Posterior cingulate gyrus (tissue), 11 donors: Measurements from ENCODE around the gene CAB39L.
"Not testable (repeated sequence)": the region's sequence is repeated elsewhere in the genome, so short reads cannot be mapped to it uniquely, and the experiment has no call there.

Experiments
- DNase-seq, 10 donors: peaks; one replicate each; pipeline versions ENCODE4 v3.0.0 to v3.0.0-alpha.2; 2020 to 2021; ENCODE audit warnings: mixed read lengths in 3 of 10
- intact Hi-C: fragments of 100-400 bp; cut with DNase I; formaldehyde crosslinking; loops from one replicate; pipeline ENCODE4 v1.15.1; 2023

The CAB39L gene

DNA sequence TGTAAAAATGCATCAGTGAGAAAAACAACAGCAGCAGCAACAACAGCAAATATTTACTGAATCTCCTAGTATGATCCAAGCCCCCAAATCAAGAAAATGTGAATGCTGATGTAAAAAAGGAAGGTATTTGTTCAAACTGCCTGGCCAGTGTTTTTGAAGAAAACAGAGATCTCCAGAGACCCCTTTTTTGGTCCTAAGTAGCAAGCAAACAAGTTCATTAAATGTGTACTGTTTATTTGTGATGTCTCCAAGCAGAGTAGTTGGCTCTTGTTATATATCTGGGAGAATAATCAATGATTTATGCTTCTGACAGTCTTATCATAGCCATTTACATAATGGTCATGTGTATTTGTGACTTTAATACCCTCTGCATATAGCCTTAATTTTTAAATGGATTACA is 145.4 kb downstream of the CAB39L start:
- no peak for DNase-seq
- intact Hi-C loops, result no loop called here

DNA sequence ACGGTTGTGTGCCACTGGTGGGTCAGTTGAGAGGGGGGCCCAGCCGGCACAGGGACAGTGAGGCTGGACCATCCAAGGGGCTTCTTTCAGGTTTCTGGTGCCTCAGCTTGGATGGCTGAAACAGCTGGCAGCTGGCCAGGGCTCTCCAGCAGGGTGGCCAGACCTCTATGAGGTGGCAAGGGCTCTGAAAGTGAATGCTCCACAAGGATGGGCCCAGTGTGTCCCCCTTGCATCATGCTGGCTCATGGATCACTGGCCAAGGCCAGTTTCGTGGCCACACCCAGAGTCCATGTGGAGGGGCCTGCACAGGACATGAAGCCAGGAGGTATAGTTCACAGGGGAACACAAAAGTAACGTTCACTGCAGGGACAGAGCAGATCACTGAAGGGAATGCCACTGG is 146.5 kb downstream of the CAB39L start:
- no peak for DNase-seq
- intact Hi-C loops, result no loop called here

DNA sequence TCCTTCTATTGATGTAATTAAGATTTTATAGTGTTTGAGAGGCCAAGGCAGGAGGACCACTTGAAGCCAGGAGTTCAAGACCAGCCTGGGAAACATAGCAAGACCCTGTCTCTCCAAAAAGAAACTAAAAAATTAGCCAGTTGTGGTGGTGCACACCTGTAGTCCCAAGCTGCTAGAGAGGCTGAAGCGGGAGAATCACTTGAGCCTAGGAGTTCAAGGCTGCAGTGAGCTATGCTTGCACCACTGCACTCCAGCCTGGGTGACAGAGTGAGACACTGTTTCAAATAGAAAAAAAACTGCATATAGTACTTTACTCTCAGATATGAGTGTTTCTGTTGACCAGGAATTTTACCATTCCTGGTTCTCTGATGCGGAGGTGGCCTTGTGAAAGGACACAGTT is 147.2 kb downstream of the CAB39L start:
- no peak for DNase-seq
- intact Hi-C loops, result no loop called here

DNA sequence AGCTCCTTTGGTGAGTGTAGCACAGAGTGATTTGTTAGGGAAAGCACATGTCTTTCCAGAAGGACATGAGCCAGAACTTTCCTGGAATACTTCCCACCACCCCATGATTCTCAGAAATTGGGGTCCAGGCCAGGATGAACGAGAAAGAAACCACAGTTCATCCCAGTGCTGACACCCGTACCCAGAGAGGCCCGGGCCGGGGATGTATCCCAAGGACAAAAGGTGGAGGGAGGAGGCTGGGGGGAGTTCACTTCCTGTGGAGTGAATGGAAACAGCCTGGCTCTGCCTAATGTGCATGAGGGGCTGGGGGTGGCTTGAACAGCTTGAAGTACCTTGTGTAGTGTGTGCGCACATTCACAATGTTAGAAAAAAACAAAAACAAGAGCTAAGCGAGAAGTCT is 148.6 kb downstream of the CAB39L start:
- intact Hi-C loops, result no loop called here
- no peak for DNase-seq

DNA sequence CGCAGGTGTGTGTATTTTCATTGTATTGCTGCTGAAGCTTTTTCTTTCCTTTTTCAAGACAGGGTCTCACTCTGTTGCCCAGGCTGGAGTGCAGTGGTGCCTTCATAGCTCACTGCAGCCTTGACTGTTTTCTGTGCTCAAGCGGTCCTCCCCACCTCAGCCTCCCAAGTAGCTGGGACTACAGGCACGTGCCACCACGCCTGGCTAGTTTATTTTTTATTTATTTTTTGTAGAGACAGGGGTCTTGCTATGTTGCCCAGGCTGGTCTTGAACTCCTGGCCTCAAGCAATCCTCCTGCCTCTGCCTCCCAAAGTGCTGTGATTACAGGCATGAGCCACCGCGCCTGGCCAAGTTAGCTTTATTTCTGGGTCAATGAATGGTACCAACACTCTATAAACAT is 149.1 kb downstream of the CAB39L start:
- intact Hi-C loops, DNase-seq: not testable (repeated sequence)

DNA sequence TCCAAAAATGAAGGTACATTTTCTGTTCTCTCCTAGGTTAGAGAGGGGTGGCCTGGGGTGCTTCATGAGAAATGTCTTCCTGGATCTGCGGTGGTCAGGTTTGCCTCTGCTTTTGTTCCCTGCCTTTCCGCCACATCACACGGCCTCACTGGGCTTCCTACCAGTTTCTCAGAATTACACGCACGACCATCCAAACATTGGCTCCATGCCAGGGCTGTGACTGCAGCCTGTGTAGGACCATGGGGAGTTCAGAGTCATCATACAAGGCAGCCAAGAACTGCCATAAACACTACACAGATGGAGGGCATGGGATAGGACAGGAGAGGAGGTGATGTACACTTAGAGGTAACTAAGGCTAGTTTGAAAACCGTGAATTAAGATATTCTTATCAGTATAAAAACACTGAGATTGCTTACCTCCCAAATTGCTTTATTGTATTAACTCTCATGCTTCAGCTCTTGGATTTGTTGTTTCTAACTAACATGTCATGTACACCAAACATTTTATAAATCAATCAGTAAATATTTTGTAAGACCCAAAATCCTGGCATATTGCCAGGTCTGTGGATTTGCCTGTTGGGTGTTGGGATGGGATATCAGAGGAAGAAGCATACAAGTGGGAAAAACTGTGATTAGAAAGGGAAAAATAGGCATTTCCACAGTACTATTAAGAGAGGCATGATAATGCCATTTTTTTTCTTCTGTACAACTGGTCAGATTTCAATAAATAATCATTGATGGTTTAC is 150.9 kb downstream of the CAB39L start:
- intact Hi-C loops, result no loop called here

DNA sequence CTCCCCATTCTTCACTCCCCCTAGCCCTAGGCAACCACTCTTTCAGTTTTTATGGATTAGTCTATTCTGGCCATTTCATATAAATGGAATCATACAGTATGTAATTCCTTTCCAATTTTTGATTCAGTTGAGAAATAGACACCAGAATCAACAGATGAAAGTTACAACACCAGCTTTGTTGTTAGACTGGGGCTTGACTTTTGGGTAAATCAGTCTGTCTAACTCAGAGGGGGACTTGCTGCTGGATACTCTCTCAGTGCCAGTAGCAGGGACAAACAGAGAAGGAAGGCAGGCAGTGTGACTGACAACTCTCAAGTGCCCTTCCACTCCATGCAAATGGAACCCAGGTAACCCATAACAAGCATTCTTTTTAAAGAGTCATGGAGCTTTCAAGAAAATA is 155.4 kb downstream of the CAB39L start:
- intact Hi-C loops, result no loop called here
- DNase-seq, result no peak

More for the DNA sequence above, 150.9 kb downstream of the CAB39L start:
- DNase-seq, result peak in 6 of 10 donors; percentile 36 to 86 (median 54)

DNA sequence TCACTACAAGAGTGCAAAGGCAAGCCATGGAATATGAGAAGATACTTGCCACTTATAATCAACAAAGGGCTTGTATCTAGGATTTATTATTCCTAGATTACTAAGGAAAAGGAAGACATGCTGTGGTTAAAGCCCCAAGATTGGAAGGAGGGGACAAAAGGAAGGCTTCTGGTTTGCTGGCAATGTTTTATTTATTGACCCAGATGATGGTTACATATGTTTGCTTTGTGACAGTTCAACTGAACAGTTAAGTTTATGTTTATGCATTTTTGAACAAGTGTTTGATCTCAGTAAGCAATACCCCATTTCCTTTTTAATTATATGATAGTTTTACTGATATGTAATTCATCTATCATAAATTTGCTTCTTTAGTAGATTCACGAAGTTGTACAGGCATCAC is 155.9 kb downstream of the CAB39L start:
- intact Hi-C loops, result no loop called here

DNA sequence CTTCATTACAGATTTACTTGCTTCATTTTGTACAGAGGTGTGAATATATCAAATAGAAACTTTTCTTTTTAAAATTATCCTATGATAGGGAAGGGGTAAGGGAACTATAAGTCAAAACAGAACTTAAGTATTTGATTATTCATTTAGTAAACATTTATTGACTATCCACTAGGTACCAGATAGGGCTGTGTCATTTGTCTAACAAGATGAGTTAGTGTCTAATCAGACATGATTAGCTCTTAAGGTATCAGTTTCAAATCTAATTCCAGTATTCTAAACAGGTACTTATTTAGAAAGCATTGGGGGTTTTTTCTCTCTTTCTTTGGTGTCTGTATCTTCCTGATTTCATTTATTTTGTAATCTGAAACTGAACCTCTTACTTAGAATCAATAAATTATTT is 164.0 kb downstream of the CAB39L start:
- intact Hi-C loops, result loop anchor here (2.0 kb wide), 2 partner anchors 181 to 685 kb away; no protein-coding TSS in a partner anchor

More for the DNA sequence above, 155.9 kb downstream of the CAB39L start:
- DNase-seq, result no peak

DNA sequence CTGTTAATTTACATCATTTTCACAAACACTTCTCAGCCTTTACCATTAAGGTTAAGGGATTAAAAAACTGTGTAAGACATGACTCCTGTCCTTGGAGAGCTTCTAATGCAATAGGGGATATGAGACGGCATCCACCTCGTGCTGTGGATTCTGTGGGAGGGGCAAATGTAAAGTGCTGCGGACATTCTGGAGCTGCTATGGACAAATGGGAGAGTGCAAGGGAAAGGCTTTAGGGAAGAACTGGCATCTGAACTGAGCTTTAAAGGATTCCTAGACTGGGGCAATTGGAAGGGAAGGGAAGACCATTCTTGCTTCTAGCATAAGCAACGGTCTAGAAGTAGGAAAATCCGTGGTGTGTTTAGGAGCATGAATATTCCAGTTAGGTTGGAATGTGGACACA is 164.8 kb downstream of the CAB39L start:
- intact Hi-C loops, result no loop called here
- DNase-seq, result no peak

More for the DNA sequence above, 164.0 kb downstream of the CAB39L start:
- no peak for DNase-seq

DNA sequence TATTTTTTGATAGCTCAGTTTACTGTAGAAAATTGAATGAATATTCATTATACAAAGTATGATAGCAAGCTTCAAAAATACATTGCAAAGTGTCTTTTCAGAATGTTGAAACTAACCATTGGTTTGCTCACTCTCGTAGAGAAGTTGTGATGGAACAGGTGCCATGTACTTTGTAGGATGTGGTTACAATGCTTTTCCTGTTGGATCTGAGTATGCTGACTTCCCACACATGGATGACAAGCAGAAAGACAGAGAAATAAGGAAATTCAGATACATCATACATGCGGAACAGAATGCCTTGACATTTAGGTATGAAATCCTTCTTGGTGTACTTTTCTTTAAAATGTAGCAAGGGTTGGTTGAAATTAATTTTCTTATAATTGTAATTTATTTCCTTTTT is 165.7 kb downstream of the CAB39L start:
- DNase-seq, result no peak
- intact Hi-C loops, result no loop called here

DNA sequence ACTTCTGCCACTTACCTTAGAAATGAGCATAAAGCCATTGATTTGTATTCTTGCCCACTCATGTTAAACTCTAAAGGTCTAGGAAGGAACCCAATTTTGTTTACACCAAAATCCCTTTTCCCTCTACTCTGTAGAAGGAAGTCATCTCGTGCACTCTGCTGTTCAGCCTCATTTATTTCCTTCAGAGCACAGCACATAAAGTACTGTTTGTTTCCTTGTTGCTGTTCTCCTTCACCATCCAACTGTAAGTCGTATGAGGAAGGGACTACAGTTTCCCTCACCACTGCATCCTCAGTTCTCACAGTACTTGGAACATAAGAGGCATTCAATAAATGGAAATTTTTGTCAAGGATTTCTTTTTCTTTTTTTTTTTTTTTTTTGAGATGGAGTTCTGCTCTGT is 171.6 kb downstream of the CAB39L start:
- DNase-seq, result no peak
- intact Hi-C loops, result no loop called here

DNA sequence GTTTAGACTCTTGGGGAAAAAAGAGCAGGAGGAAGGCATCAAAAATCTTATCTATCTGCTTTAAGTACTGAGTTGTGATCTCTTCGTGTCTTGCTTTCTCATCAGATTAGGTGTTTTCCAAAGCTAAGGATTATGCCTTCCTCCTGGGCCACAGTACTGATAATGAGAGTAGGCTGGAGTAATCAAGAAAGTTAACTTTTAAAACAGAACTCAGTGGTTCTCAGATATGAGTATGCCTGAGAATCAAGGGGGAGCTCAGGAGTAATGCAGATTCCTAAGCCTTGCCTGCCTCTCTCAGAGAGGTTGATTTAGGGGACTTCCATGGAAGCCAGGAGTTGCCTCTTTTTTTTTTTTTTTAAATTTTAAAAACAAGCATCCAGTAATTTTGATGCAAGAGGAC is 172.6 kb downstream of the CAB39L start:
- no peak for DNase-seq
- intact Hi-C loops, result no loop called here

DNA sequence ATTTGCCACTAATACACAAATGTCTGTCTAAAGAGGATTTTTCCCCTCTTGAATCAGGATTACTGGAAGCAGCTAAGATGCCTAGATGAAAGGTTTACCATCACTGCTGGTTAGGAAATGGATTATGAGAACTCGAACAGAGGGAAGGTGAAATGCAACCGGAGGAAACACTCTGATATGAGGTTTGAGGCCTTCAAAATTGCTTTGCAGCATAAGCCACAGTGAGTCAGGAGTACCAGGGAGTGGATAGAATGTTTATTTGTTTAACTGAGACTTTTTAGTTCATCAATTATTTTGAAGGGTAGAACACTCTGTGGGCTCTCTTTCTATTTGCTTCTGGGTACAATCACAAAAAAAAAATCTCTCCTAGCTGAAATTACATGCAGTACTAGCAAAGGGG is 178.0 kb downstream of the CAB39L start:
- intact Hi-C loops, result no loop called here
- DNase-seq, result no peak

DNA sequence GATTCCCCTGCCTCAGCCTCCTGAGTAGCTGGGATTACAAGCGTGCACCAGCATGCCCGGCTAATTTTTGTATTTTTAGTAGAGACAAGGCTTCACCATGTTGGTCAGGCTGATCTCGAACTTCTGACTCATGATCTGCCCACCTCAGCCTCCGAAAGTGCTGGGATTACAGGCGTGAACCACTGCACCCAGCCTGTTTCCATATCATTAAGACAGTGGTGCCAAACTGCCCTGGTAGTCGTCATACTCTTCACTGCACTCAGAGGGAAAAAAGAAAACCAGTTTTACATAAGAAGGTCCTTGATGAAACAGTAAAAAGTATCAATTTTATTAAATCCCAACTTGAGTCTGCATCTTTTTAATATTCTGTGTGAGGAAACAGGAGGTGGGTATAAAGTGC is 181.2 kb downstream of the CAB39L start:
- intact Hi-C loops, result no loop called here
- no peak for DNase-seq

DNA sequence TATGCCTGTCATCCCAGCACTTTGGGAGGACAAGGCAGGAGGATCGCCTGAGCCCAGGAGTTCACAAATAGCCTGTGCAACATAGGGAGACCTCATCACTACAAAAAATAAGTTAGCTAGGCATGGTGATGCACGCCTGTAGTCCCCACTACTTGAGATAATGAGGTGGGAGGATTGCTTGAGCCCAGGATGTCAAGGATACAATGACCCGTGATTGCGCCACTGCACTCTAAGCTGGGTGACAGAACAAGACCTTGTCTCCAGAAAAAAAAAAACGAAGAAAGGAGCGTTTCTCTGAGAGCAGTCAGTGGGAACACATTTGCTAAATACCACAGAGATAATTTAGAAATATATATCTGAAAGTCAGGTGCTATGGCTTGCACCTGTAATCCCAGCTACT is 184.3 kb downstream of the CAB39L start:
- no peak for DNase-seq
- intact Hi-C loops, result no loop called here
